Trophoblast cell (in vitro differentiated cells and primary cell): ENCODE measurements around the gene OR2S2.
"Not testable (repeated sequence)": the region's sequence is repeated elsewhere in the genome, so short reads cannot be mapped to it uniquely, and the experiment has no call there.

Experiments used
- DNase-seq, 2 donors: peaks; one replicate each; pipeline ENCODE4 v3.0.0-alpha.2; 2016
- H2AFZ ChIP-seq: 2 replicates; pipeline ENCODE4 v1.6.1; 2013; ENCODE audit warnings: low read length, moderate library complexity, mild to moderate bottlenecking; ENCODE audit not compliant: insufficient read depth, poor library complexity
- H2AK5ac ChIP-seq: 2 replicates; pipeline ENCODE4 v1.6.1; 2013; ENCODE audit warnings: mild to moderate bottlenecking, low read length
- H2BK120ac ChIP-seq: 2 replicates; pipeline ENCODE4 v1.6.1; 2013; ENCODE audit warnings: low read length, mild to moderate bottlenecking, moderate library complexity; ENCODE audit not compliant: insufficient read depth, poor library complexity
- H2BK12ac ChIP-seq: 2 replicates; pipeline ENCODE4 v1.6.1; 2013; ENCODE audit warnings: mild to moderate bottlenecking, low read length, moderate library complexity
- H2BK5ac ChIP-seq: 2 replicates; pipeline ENCODE4 v1.6.1; 2013; ENCODE audit warnings: low read length, low read depth, moderate library complexity, mild to moderate bottlenecking; ENCODE audit not compliant: poor library complexity
- H3K14ac ChIP-seq: 2 replicates; pipeline ENCODE4 v1.6.1; 2013; ENCODE audit warnings: mild to moderate bottlenecking, low read length
- H3K18ac ChIP-seq: 2 replicates; pipeline ENCODE4 v1.6.1; 2013; ENCODE audit warnings: mild to moderate bottlenecking, low read length
- H3K23ac ChIP-seq: 2 replicates; pipeline ENCODE4 v1.6.1; 2013; ENCODE audit warnings: low read length
- H3K27ac ChIP-seq: 2 replicates; pipeline ENCODE4 v1.5.1; 2013; ENCODE audit warnings: low read depth, mild to moderate bottlenecking, inconsistent platforms, low read length, moderate library complexity
- H3K27me3 ChIP-seq: 2 replicates; pipeline ENCODE4 v1.6.1; 2013; ENCODE audit warnings: inconsistent platforms, mild to moderate bottlenecking, low read length, moderate library complexity; ENCODE audit not compliant: insufficient read depth
- H3K36me3 ChIP-seq, 2 experiments: 1 replicate in 1 of 2; 2 replicates in 1 of 2; pipeline ENCODE4 v1.6.1; 2013; ENCODE audit warnings: low read length in 2 of 2, mild to moderate bottlenecking in 2 of 2, moderate library complexity in 1 of 2; ENCODE audit not compliant: insufficient read depth in 2 of 2, control insufficient read depth in 1 of 2
- H3K4ac ChIP-seq: 2 replicates; pipeline ENCODE4 v1.6.1; 2013; ENCODE audit warnings: low read depth, mild to moderate bottlenecking, low read length, moderate library complexity
- H3K4me1 ChIP-seq, 2 experiments: 1 replicate in 1 of 2; 2 replicates in 1 of 2; pipeline ENCODE4 v1.6.1; 2013; ENCODE audit warnings: low read length in 2 of 2, mild to moderate bottlenecking in 2 of 2, moderate library complexity in 1 of 2; ENCODE audit not compliant: insufficient read depth in 2 of 2, control insufficient read depth in 1 of 2
- H3K4me2 ChIP-seq: 2 replicates; pipeline ENCODE4 v1.6.1; 2013; ENCODE audit warnings: inconsistent platforms, mild to moderate bottlenecking, low read length, moderate library complexity
- H3K4me3 ChIP-seq: 2 replicates; pipeline ENCODE4 v1.5.1; 2013; ENCODE audit warnings: mild to moderate bottlenecking, low read depth, low read length, inconsistent platforms
- H3K79me1 ChIP-seq: one replicate; pipeline ENCODE4 v1.6.1; 2013; ENCODE audit warnings: low read length
- H3K79me2 ChIP-seq: 2 replicates; pipeline ENCODE4 v1.6.1; 2013; ENCODE audit warnings: low read length, mild to moderate bottlenecking; ENCODE audit not compliant: control insufficient read depth, insufficient read depth, poor library complexity
- H3K9ac ChIP-seq: 2 replicates; pipeline ENCODE4 v1.6.1; 2013; ENCODE audit warnings: mild to moderate bottlenecking, low read length
- H3K9me3 ChIP-seq: 2 replicates; pipeline ENCODE4 v1.6.1; 2013; ENCODE audit warnings: low read depth, mild to moderate bottlenecking, control low read depth, inconsistent platforms, low read length; ENCODE audit not compliant: insufficient read depth
- H4K12ac ChIP-seq: 2 replicates; pipeline ENCODE4 v1.6.1; 2013; ENCODE audit warnings: low read depth, mild to moderate bottlenecking, low read length, moderate library complexity
- H4K8ac ChIP-seq: 2 replicates; pipeline ENCODE4 v1.6.1; 2013; ENCODE audit warnings: low read depth, mild to moderate bottlenecking, low read length, moderate library complexity
- H4K91ac ChIP-seq: one replicate; pipeline ENCODE4 v1.6.1; 2013; ENCODE audit warnings: low read depth, mild to moderate bottlenecking, low read length, moderate library complexity
- WGBS: extraction: QIAGEN DNeasy Blood & Tissue Kit; methylation state at CpG from one replicate; pipeline ENCODE4 v1.1.7; 2013; ENCODE audit warnings: missing lambda C conversion rate; ENCODE audit not compliant: insufficient read length, insufficient coverage; ENCODE audit errors: extremely low coverage; 5-methylcytosine and 5-hydroxymethylcytosine counted together

The OR2S2 gene

GRCh38 chr9:35998333-35998732, 40.4 kb upstream of the OR2S2 start:
- H3K4me1 ChIP-seq: peaks cover 3 to 5% of the 10 kb centered on the region in 2 experiments
- no peak overlapping the region for H3K9ac ChIP-seq
- H2BK120ac ChIP-seq: no peak overlapping the region
- H3K9me3 ChIP-seq: no peaks in the 10 kb centered on the region
- no peaks in the 10 kb centered on the region for H3K79me1 ChIP-seq
- H4K91ac ChIP-seq: no peak overlapping the region
- no peaks in the 10 kb centered on the region for H3K36me3 ChIP-seq
- H3K4me2 ChIP-seq: no peak overlapping the region
- H3K79me2 ChIP-seq: no peaks in the 10 kb centered on the region
- H2AFZ ChIP-seq: no peak overlapping the region
- no peak overlapping the region for H3K14ac ChIP-seq
- no peak for DNase-seq
- H2AK5ac ChIP-seq: no peak overlapping the region
- no peak overlapping the region for H3K27ac ChIP-seq
- no CpG with 5 or more reads among the region's 1 CpG for WGBS
- no peak overlapping the region for H3K4ac ChIP-seq
- H3K18ac ChIP-seq: no peak overlapping the region
- no peak overlapping the region for H2BK12ac ChIP-seq
- H3K27me3 ChIP-seq: no peaks in the 10 kb centered on the region
- no peak overlapping the region for H3K23ac ChIP-seq
- H4K12ac ChIP-seq: no peak overlapping the region
- no peak overlapping the region for H4K8ac ChIP-seq
- no peak overlapping the region for H2BK5ac ChIP-seq
- no peak overlapping the region for H3K4me3 ChIP-seq

GRCh38 chr9:35997016-35997415, 39.1 kb upstream of the OR2S2 start:
- not testable (repeated sequence) for H3K4me2 ChIP-seq, H4K8ac ChIP-seq, H2BK120ac ChIP-seq, H2AFZ ChIP-seq, H3K4ac ChIP-seq, H2BK12ac ChIP-seq, H3K9ac ChIP-seq, H2BK5ac ChIP-seq, H3K4me1 ChIP-seq, H3K27me3 ChIP-seq, H4K91ac ChIP-seq, H3K9me3 ChIP-seq, H3K18ac ChIP-seq, H3K79me1 ChIP-seq, H2AK5ac ChIP-seq, H3K36me3 ChIP-seq, H3K79me2 ChIP-seq, H3K4me3 ChIP-seq, H3K27ac ChIP-seq, H3K14ac ChIP-seq, H3K23ac ChIP-seq, DNase-seq, H4K12ac ChIP-seq
- WGBS: no CpG with 5 or more reads among the region's 4 CpGs

- H3K9me3 ChIP-seq: no peaks in the 10 kb centered on the region
- no peaks in the 10 kb centered on the region for H3K79me1 ChIP-seq
- no peaks in the 10 kb centered on the region for H3K27me3 ChIP-seq
- H3K79me2 ChIP-seq: no peaks in the 10 kb centered on the region
- no peak overlapping the region for H4K8ac ChIP-seq
- no peak overlapping the region for H4K12ac ChIP-seq
- no peak overlapping the region for H3K4me3 ChIP-seq
- no peak overlapping the region for H3K27ac ChIP-seq
- DNase-seq: peak; percentile 93 to 96
- no peak overlapping the region for H2BK12ac ChIP-seq
- H3K14ac ChIP-seq: no peak overlapping the region
- H3K36me3 ChIP-seq: no peaks in the 10 kb centered on the region
- H2BK5ac ChIP-seq: no peak overlapping the region
- H2BK120ac ChIP-seq: no peak overlapping the region
- H4K91ac ChIP-seq: no peak overlapping the region
- H2AK5ac ChIP-seq: no peak overlapping the region
- H3K9ac ChIP-seq: no peak overlapping the region
- no peak overlapping the region for H3K4me2 ChIP-seq
- peaks cover 3 to 5% of the 10 kb centered on the region in 2 experiments for H3K4me1 ChIP-seq
- no peak overlapping the region for H2AFZ ChIP-seq
- no peak overlapping the region for H3K23ac ChIP-seq
- WGBS: no CpG with 5 or more reads among the region's 1 CpG
- no peak overlapping the region for H3K18ac ChIP-seq
- no peak overlapping the region for H3K4ac ChIP-seq
Measured at GRCh38 chr9:35996358-35996970, 38.5 kb upstream of the OR2S2 start.

GRCh38 chr9:35994959-35995358, 37.0 kb upstream of the OR2S2 start:
- no peaks in the 10 kb centered on the region for H3K9me3 ChIP-seq
- WGBS: no CpG with 5 or more reads among the region's 2 CpGs
- no peaks in the 10 kb centered on the region for H3K36me3 ChIP-seq
- no peak overlapping the region for H3K4me2 ChIP-seq
- H3K27ac ChIP-seq: no peak overlapping the region
- no peak overlapping the region for H3K4me3 ChIP-seq
- H4K8ac ChIP-seq: no peak overlapping the region
- peaks cover 3 to 5% of the 10 kb centered on the region in 2 experiments for H3K4me1 ChIP-seq
- H3K4ac ChIP-seq: no peak overlapping the region
- no peak overlapping the region for H3K18ac ChIP-seq
- no peak overlapping the region for H3K23ac ChIP-seq
- DNase-seq: no peak
- H2BK5ac ChIP-seq: no peak overlapping the region
- H4K91ac ChIP-seq: no peak overlapping the region
- H3K14ac ChIP-seq: no peak overlapping the region
- H3K9ac ChIP-seq: no peak overlapping the region
- no peaks in the 10 kb centered on the region for H3K79me2 ChIP-seq
- H2BK120ac ChIP-seq: no peak overlapping the region
- no peak overlapping the region for H2AK5ac ChIP-seq
- H3K27me3 ChIP-seq: no peaks in the 10 kb centered on the region
- H4K12ac ChIP-seq: no peak overlapping the region
- no peak overlapping the region for H2BK12ac ChIP-seq
- no peaks in the 10 kb centered on the region for H3K79me1 ChIP-seq
- H2AFZ ChIP-seq: no peak overlapping the region
